VCaP (cell line): Measurements from ENCODE around the gene GNS.
A peak's percentile ranks its signal among the peaks of the same experiment; 100 is the strongest.

Experiments
- H3K27ac ChIP-seq: fragments of 450-650 bp; 2 replicates; pipeline ENCODE4 v1.5.1; 2017
- TF ChIP-seq, protein P1 (sequence below): fragments of 450-650 bp; conservative IDR thresholded peaks from 2 replicates; pipeline ENCODE4 v1.5.1; 2017; ENCODE audit warnings: mild to moderate bottlenecking, moderate library complexity

The GNS gene

DNA sequence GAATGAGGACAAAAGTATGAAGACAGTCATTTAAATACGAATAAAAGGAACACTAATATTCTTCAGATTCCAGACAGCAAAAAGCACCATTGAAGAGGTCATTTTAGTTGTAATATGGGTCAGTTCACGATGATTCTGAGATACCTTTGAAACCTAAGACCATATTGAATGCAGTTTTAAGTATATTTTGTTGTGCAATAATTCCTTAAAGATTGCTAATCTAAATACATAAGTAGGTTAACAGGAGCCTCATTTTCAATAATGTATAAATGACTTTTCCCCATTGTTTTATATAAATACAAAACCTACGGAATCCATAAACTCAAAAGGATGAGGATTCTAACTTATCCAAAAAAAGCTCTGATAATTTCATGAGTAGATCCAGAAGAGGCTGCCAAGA lies 5.8 kb downstream of the GNS start:
- 0 out of 2 replicates have a peak overlapping the region, but pooled peaks have one; percentile 4 for H3K27ac ChIP-seq
- TF ChIP-seq, protein P1, sequence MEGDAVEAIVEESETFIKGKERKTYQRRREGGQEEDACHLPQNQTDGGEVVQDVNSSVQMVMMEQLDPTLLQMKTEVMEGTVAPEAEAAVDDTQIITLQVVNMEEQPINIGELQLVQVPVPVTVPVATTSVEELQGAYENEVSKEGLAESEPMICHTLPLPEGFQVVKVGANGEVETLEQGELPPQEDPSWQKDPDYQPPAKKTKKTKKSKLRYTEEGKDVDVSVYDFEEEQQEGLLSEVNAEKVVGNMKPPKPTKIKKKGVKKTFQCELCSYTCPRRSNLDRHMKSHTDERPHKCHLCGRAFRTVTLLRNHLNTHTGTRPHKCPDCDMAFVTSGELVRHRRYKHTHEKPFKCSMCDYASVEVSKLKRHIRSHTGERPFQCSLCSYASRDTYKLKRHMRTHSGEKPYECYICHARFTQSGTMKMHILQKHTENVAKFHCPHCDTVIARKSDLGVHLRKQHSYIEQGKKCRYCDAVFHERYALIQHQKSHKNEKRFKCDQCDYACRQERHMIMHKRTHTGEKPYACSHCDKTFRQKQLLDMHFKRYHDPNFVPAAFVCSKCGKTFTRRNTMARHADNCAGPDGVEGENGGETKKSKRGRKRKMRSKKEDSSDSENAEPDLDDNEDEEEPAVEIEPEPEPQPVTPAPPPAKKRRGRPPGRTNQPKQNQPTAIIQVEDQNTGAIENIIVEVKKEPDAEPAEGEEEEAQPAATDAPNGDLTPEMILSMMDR, result no peak

DNA sequence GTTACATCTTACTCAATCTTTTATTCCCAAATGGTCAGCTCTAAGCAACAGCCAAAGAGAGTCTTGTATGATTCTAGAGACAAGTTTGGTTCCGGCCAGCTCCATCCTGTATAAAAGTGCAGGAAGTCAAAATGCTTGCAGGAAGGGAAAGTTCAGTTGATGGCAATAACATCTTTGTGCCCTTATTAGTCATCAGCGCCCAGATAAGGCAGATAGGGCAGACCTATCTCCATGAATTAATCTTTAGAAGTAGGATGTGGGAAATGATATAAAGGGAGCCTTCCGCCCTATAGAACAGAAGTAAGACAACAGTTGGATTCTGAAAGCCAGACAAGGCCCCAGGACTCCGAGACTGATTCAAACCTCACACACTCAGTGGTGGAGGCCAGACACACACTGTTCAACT lies 6.4 kb downstream of the GNS start:
- TF ChIP-seq, protein P1, result no peak
- H3K27ac ChIP-seq, result 0 out of 2 replicates have a peak overlapping the region, but pooled peaks have one; percentile 4

DNA sequence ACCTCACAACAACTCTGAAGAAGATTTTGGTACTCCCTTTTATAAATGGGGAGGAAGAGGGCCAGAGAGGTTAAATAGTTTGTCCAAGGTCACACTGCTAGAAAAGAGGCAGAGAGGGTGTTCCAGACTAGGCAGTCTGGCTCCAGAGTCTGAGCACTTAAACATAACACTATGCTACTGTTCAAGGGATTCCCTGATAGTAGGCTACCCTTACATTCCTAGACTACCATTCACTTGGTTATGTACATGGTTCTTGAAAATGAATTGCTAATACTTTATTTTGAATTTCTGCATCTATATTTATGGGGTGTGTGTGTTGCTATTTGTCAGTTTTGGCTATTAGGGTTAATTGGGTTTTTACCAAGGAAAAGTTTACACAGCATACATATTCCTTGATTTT lies 7.2 kb downstream of the GNS start:
- TF ChIP-seq, protein P1, result no peak
- H3K27ac ChIP-seq, result no peak overlapping the region

DNA sequence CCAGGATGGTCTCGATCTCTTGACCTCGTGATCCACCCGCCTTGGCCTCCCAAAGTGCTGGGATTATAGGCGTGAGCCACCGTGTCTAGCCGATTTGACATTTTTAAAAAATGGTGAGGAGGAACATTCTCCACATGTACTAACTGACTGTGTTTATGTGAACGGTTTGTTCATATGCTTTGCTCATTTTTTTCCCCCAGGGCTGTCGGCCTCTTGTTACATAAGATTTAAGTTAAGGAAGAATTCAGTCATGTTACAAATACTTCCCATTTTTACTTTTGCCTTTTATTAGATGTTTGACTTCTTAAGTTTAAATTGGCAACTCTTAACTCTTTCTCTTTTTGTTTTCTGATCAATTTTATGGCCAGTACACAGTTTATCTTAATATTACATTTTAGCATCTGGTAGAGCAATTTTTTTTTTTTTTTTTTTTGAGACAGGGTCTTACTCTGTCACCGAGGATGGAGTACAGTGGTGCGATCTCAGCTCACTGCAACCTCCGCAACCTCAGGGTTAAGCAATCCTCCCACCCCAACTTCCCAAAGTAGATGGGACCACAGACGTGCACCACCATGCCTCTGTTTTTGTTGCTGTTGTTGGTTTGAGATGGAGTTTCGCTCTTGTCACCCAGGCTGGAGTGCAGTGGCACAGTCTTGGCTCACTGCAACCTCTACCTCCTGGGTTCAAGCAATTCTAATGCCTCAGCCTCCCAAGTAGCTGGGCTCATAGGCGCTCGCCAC lies 9.6 kb downstream of the GNS start:
- H3K27ac ChIP-seq, result no peak overlapping the region
- TF ChIP-seq, protein P1, result no peak

DNA sequence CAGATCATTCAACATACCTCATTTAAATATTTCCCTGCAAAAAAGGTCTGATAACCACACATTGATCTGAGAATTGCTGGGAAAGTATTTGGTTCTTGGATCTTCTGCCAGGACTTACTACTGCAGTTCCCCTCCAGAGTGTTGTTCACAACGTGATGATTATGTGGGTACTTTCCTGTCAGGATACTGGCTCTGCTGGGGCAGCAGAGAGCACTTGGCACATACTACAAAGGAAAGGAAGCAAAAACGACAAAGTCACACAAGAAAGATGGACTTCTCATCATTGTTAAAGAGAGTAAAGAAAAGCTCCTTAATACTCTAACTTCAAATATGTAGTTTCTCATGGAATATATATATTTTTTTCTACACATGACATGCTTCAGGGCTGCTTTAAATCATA lies 11.5 kb downstream of the GNS start:
- TF ChIP-seq, protein P1, result no peak
- no peak overlapping the region for H3K27ac ChIP-seq

DNA sequence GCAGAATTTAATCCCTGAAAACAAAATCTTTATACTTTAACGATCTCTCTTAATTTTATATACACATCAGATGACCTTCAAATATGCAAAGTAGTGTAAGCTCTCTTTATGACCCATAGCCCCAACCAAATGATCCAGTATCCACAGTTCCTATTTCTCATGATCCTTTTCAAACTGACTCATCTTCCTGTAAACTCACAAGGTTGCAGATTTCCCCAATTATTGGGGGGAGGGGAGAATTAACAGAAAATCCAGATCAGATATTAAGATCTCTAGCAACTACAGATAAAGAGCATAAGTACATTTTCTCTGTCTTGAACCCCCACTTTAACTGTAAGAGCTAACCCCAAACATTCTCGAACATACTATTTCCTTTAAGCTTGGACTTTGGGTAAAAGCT lies 12.5 kb downstream of the GNS start:
- TF ChIP-seq, protein P1, result no peak
- no peak overlapping the region for H3K27ac ChIP-seq

DNA sequence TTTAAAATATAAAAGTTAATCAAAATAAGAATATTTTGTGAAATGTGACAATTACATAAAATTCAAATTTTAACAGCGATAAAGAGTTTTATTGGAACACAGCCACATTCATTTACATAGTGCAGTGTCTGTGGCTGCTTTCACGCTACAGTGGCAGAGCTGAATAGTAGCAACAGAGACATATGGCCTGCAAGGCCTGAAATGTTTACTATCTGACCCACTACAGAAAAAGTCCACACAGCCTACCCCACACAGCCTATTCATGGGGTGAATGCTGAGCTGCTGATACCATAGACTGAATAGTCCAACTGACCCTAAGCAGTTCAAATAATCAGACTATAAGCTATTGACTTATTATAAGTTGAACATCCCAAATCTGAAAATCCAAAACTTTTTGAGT lies 13.2 kb downstream of the GNS start:
- H3K27ac ChIP-seq, result 0 out of 2 replicates have a peak overlapping the region, but pooled peaks have one; percentile 8
- TF ChIP-seq, protein P1, result no peak
